GM21786 (cell line): ENCODE results near the gene GPR39.

Experiments
- ATAC-seq: cut with Tn5 transposase; IDR thresholded peaks from one replicate; pipeline ENCODE4 v1.9.1; 2021; ENCODE audit not compliant: unreplicated experiment

Gene GPR39

DNA sequence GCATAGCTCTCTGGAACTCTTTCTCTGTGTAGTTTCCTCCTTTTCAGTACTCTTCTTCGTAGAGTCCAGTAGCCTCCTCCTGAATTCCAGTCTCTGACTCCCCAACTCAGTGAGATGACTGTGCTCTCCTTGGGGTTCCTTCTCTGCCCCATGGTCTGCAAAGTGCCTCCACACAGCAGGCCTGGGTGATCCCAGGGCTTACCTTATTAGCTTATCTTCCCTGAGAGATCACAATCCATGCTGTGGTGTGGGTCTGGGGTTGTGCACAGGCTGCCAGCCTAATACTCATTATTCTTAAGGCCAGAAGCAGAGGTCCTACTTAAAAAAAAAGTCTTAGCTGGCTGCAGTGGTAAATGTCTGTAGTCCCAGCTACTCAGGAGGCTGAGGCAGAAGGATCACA, 4.6 kb upstream of the GPR39 start:
- no peak for ATAC-seq

DNA sequence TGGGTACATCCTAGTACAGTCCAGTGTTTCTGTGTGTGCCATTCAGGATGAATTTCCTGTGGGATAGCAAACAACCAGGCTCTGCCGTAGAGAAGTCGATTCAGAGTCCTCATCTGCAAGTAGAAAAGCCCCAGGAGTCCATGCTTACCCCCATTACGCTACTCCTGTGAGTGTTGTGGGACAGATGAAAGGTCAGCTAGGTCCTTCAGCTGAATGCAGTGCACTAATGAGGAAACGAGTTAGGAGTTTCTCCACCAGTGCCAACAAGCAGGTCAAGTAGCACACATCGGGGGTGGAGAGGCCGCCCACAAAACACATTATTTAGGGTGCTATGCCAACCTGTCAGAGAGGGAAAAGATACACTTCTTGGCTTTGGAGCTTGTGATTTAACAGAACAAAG, 2.5 kb upstream of the GPR39 start:
- ATAC-seq = no peak

DNA sequence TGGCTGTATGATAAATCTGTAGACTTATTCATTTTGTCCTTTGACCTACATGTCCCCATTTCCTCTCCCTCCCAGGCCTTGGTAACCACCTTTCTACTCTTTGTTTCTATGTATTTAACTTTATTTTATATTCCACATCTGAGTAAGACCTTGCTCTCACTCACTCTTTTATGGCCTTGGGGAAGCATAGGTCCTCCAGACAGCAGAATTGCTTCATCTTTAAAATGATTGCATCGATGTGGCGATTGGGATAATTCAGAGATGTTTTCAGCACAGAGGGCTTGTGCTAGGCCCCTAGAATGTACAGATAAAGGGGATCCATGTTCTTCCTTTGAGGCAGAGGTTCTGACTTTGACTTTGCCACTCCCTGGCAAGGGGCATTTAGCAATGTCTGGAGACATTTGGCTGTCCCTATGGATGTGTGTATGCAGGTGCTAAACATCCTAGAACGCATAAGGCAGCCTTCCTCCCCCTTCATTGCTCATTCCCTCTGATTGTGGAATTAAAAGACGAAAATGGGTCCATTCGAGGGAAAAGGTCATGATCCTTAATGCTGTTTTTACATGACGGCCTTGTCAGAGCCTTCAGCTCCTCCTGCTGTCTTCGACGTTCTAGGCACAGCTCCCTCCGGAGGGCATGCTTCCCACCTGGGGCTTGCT, 1.2 kb upstream of the GPR39 start:
- ATAC-seq = no peak

DNA sequence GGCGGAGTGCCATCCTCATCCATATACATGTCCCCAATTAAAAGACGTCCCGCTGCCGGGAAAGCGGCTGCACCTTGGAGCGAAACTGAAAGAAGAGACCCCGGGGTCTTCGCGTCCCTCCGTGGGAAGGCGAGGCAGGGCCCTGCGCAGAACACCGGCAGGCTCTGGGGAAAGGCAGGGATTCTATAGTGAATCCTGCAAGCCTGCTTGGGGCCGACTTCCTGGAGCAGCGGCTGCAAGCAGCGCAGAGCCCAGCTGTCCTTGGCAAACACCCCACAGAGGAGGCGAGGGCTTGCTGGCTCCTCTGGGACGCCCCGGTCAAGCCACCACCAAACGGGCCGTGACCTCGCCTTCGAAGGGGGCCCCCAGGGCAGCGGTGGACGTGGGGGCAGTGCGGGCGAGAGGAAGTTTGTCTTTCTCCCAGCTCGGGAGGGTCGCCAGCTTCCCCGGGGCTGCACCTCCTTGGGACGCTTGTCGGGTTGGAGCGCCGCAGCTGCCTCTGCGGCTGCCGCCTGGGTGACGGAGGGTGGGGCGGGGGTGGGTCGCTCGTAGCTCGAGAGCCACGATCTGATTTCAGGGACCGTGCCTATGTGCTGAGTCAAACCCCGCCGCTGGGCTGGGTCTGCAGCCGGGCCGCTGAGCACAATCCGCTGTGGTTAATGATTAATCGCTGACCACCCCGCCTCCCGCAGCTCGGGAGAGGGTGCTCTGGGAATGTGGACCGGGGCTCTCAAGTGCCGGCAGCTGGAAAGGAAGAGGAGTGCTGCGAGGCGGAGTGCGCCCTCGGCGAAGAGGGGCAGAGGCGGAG, 486 bp upstream of the GPR39 start:
- ATAC-seq = no peak

DNA sequence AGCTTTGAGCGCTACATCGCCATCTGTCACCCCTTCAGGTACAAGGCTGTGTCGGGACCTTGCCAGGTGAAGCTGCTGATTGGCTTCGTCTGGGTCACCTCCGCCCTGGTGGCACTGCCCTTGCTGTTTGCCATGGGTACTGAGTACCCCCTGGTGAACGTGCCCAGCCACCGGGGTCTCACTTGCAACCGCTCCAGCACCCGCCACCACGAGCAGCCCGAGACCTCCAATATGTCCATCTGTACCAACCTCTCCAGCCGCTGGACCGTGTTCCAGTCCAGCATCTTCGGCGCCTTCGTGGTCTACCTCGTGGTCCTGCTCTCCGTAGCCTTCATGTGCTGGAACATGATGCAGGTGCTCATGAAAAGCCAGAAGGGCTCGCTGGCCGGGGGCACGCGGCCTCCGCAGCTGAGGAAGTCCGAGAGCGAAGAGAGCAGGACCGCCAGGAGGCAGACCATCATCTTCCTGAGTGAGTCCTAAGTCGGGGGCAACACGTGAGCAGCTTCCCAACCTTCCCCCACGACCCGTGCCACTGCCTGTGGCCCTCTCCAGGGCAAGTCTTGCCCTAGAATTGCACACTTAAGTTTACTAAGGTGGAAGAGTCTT, 928 bp downstream of the GPR39 start:
- no peak for ATAC-seq

DNA sequence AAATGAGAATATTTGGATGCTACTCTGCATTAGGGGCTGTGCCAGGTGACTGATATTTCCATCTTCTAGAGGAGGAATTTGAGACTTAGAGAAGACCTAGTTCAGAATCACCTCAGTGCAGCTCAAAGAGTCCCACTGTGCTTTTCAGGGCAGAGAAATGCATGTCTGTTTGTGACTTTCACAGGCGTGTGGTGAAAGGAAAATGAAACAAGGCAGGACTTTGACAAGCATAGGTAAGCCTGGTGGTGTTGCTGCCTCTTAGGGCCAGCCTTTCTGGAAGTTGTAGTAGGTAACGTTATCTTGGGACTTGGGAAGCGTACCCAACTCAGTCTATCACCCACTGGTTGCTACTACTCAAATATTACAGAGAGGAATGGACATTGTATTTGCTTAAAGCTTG, 2.6 kb downstream of the GPR39 start:
- no peak for ATAC-seq

DNA sequence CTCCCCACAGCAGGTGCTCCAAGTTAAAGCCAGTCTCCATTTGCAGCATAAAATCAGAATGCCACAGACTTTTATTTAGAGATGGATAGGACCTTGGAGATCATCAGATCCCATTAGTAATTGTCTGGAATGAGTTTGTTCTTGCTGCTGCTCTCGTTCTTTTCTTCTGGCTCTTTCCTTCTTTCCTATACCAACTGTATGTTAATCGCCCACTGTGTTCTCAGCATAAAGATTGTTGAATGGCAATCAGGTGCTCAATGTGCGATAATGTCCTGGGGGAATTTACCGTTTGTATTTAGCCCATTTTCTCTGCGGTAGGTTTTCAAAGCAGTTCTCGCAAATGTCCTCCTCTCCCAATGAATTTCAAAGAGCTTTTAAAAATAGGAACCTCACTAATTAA, 3.3 kb downstream of the GPR39 start:
- ATAC-seq = no peak

DNA sequence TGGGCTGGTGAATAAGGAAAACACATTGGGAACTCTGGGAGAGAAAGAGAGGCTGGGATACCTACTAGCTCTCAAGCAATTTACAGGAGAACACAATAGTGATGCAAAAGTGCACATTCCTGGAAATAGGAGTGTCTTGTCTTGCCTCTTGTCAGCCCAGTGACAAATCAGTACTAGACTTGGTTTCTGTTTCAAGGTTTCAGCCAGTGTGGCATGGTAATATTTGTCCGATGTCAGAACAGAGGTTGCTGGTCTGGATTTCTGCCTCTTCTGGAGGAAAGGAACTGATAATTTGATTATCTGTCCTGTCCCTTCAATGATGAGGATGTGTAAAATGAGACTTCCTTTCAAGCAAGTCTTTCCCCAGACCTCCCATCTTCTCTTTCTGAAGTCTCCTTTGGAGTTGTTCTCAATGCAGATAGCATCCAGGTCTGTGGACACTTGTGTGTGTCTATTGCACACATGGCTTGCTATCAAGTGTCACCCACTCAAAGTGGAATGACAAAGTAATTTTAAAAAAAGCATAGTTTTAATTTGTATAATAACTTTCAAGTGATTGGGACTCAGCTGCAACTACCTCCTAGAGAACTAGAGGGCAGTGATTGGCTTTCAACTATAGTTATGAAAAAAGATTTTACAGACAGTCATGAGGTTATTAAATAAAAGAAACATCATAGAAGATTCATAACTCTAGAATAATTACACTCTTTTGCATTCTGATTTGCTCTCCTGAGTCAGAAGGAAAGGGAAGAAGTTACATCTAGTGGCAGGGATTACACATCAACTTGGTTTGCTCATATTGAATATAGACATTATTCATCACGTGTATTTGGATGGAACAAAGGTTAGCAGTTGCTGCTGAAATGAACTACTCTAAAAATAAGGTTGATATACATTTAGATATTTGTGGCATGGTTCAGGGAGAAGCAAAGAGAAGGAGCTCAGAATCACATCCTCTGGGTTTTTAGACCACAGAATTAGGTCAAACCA, 4.5 kb downstream of the GPR39 start:
- no peak for ATAC-seq

DNA sequence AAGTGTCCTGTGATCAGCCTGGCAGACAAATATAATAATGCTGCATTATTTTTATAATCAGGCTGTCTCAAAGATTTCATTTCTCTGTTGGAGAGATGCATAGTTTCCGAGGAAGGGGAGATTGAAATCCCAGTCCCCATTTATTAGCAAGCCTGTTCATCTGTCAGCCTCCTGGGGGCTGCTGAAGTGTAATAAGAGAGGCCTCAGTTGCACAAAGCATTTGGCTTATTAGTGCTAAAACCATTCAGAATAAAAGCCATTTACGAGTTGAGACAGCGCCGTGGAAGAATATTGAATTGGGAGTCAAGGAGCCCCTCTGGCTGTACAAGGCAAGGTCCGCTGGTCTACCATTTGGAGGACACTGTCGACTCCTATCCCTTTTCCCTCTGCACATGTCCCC, 6.1 kb downstream of the GPR39 start:
- no peak for ATAC-seq

DNA sequence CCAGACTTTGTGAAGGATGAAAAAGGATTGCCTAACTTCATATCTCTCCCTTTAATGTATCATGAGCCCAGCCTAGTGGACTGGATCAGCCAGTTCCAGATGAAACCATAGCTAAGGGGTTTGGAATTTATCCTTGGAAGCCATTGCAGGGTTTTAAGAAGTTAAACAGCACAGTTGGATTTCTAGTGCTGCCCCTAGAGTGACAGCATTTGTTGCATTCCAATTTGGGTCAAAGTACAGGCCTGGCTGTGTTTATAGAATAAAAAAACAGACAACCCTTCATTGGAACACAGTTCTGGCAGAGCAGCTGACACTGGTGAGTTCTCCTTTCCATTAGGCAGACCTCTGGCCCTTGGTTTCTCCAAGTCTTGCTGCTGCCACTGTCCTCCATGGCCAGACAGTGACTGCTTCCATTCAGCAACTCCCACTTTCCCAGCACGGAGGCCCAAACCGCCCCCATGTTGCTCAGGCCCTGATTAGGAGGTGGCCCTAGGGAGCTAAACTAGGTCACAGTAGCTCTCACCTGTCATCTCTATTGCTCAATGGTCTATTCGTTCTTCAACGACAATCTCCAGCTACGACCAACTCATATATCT, 8.0 kb downstream of the GPR39 start:
- ATAC-seq = no peak

DNA sequence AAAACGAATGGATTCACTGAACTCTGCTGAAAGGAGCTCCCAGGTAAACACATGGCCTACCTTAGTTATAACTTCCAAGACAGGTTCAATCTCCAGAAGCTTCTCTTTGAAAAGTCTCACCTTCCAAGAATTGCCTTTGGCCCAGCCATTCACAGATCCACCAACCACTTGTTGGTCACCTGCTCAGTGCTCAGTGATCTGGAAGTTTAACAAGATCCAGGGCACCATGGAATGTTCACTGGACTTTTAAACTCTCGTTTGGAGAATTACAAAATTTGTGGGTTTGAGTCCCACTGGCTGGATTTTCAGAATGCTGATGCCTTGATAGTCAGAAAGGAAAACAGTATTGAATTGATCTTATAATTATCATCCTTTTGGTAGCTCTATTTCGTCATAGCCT, 9.4 kb downstream of the GPR39 start:
- ATAC-seq = no peak

DNA sequence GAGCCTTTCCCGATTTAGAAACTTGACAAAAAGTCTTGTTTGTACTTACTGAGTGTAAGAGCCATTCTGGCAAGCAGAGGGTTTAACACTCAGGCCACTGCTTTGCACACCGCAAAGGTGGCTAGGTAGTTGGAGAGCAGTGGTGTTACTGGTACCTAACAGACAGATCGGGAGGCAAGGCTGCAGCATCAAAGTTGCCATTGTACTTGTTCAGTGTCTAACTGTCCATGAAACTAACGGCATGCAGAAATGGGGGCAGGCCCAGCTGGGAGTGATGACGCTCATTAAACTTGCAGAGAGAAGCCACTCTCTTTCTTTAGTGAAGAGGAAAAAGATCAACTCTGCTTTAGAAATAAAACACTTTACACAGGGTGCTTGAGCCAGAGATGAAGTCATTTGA, 10.1 kb downstream of the GPR39 start:
- no peak for ATAC-seq

DNA sequence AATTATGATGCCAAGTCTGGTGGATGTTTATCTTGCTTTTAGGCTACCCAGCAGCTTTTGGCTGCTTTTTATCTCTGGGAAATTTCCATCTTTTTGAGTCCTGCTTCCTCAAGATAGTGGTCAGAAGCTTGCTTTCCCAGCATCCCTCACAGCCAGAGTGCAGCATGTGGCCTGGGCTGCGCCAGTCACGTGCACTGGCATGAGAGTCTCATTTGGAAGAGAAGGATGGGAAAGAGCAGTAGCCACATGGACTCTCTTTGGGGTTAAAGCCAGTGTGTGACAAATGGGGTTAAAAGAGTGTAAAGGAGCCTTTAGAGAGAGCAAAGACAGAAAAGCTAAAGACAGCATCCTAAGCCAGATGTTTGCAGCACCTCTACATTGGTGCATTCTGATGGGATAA, 12.7 kb downstream of the GPR39 start:
- ATAC-seq = no peak

DNA sequence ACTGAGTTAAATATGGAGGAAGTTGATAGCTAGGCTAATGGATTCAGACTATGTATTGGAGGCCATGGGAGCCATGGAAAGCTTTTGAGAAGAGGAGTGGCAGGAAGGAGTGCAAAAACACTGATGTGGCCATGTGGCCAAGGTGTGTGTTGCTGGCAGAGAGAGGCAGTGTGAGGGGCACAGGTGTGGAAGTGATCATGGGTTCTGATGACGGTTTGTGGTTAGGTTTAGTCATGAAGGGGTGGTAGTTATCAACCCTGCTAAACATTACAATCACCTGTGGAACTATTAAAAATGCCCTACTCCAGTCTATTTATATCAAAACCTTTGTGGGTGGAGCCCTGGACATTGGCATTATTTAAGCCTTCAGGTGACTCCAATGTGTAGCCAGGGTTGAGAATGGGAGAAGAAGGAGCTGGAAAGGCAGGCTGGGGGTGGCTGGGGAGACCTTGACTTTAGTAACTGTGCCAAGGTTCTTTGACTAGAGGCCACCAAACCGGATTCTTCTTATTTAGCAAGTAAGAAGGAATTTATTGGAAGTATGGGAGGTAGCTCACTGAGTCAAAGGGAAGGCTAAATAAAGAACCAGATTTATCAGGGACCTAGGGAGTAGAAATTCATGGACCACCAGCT, 13.5 kb downstream of the GPR39 start:
- ATAC-seq = no peak

DNA sequence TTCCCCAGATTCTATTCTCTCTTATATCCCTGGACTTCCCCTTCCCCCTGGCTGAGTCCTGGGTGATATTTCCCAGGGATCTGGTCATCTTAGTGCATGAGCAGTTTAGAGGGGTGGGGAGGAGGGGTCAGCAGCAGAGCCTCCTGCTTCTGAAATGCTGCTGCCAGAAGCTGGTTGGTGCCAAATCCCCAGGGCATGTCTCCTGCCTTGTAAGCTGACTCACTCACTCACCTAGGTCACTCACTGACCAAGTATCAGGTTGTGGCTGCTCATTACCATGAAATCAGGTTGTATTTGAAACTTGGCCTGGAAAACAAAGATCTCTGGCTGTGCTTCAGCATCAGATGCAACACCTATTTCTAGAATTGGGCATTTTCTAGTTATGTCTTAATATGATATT, 14.3 kb downstream of the GPR39 start:
- no peak for ATAC-seq

DNA sequence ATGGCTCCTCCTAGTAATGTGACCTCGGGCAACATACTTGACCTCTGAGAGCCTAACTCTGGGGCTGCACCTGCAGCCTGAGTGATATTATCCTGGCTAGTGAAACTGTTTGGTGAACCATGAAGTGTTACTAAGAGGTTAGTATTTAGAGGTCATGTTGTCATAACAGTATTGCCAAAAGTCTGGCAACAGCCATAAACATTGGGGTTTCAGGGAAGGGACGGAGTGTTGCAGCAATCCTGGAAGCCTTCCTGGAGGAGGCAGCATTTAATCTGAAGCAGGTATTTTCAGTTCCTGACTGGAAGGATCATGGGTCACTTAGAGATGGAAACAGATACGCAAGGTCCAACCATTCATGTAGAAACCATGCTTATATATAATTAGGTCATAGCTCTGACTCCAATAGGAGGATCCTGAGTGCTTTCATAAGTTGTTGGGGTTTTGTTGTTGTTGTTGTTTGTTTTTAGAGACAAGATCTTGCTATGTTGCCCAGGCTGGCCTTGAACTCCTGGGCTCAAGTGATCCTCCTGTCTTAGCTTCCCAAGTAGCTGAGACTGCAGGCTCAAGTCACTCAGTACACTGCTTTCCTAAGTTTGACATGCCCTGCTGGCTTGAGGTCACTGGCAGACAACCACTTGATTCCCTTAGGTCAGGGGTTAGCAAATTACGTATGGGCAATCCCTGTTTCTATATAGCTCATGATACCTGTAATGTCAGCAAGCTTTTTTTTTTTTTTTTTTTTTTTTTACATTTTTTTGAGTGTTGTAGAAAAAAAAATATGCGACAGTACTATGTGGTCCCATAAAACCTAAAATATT, 21.5 kb downstream of the GPR39 start:
- no peak for ATAC-seq

DNA sequence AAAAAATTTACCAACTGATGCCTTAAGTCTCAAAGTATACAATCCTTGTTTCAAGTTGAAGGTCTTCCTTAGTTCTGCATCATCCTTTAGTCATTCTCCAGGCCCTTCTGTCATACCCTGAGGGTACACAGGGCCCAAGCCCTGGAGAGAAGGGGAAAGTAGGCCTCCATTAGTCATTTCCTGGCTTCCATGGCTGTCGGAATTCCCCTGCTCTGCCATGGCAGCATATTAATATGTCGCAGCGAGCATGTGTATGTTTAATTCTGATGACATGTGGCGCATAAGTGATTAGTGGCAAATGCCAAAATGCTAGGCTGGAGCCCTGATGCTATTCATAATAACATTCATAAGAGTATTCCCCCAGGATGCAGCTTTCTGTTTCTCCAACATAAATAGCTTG, 22.1 kb downstream of the GPR39 start:
- no peak for ATAC-seq

DNA sequence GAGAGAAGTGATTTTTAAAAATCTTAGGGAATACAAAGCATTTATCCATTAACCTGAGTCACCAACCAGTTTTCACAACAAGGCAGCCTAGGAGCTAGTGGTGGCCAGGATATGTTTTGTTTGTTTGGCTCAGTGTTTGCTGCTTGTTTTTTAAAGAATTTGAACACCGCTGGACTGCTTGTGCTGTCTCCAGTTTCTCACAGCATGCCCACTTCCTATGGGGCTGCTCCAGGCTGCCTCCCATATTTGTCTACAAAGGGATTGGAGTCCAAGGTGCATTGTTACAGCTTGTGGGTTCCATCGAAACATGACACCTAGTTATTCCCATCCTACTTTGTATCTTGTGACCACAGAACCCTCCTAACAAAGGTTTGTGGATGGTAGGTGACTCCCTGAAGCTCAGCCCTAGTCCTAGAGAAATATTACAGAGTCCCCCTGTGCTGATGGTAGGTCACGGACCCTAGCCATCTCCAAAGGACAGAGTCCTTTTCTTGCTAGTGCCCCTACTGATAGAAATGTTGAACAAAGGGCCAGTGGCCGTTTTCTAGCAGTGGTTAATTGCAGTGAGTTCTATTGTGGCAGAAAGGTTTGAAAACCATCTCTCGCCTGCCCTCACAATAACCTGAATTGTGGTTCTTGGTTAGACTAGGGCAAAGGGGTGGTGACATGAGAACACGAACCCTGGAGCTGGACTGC, 23.2 kb downstream of the GPR39 start:
- ATAC-seq = no peak

DNA sequence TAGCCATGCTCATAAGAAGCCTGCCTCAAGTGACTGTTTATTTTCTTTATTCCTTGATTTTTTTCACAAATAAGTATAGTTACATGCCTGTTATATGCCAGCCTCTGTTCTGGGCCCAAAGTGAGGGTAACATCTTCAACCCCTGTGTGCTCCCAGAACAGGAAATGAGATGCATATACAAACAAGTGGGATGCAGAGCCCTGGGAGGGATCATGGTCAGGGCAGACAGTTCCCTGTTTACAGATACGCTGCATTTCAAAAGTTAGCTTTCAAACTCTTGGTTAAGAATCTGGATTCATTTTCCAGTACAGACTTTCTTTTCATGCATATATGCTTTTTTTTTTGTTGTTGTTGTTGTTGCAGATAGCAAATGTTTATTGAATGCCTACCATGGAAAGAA, 24.4 kb downstream of the GPR39 start:
- no peak for ATAC-seq
